Keratinocyte (primary cell): Measurements from ENCODE around the gene ZNF329. TPM values are rescaled to one million over a fixed set of nuclear protein-coding genes. Genes with fewer than 3 reads are reported as not detected.

Source experiments
- DNase-seq: peaks from one replicate; pipeline ENCODE4 v3.0.0-alpha.2; 2011; ENCODE audit warnings: low read depth, missing footprints, low spot score
- FAIRE-seq: peaks from 2 replicates; lab custom pipeline; 2011; peaks lifted over from hg19 to GRCh38; lab: Jason Lieb, UNC
- H2AFZ ChIP-seq: 2 replicates; pipeline ENCODE4 v1.6.0; 2012; ENCODE audit warnings: low read length, control low read depth, inconsistent platforms; ENCODE audit not compliant: control insufficient read depth
- H3K27ac ChIP-seq: 2 replicates; pipeline ENCODE4 v1.5.1; 2011; ENCODE audit warnings: low read length; ENCODE audit not compliant: control insufficient read depth, insufficient read depth
- H3K27me3 ChIP-seq: 3 replicates; pipeline ENCODE4 v1.6.0; 2011; ENCODE audit warnings: low read length; ENCODE audit not compliant: control insufficient read depth, insufficient read depth; ENCODE audit errors: extremely low read depth
- H3K36me3 ChIP-seq, 2 experiments: 2 replicates in 1 of 2; 3 replicates in 1 of 2; pipeline ENCODE4 v1.5.1; 2011; ENCODE audit warnings: low read length in 2 of 2, mild to moderate bottlenecking in 1 of 2; ENCODE audit not compliant: control insufficient read depth in 2 of 2, insufficient read depth in 2 of 2; ENCODE audit errors: extremely low read depth in 1 of 2
- H3K4me1 ChIP-seq: 3 replicates; pipeline ENCODE4 v1.5.1; 2011; ENCODE audit warnings: low read length; ENCODE audit not compliant: control insufficient read depth, insufficient read depth; ENCODE audit errors: extremely low read depth
- H3K4me2 ChIP-seq: 3 replicates; pipeline ENCODE4 v1.6.0; 2011; ENCODE audit warnings: low read depth, low read length; ENCODE audit not compliant: control insufficient read depth, insufficient read depth; ENCODE audit errors: extremely low read depth
- H3K4me3 ChIP-seq, 3 experiments: fragments of 200-600 bp in 1 of 3; sonication (generic) in 1 of 3; 2 replicates in 2 of 3; 3 replicates in 1 of 3; pipeline ENCODE4 v1.5.1; 2011 to 2016; ENCODE audit warnings: low read length in 3 of 3, mild to moderate bottlenecking in 3 of 3, control low read depth in 2 of 3, inconsistent platforms in 1 of 3, low read depth in 1 of 3, mixed read lengths in 1 of 3, mixed run types in 1 of 3, moderate library complexity in 1 of 3; ENCODE audit not compliant: control insufficient read depth in 2 of 3, insufficient read depth in 2 of 3; ENCODE audit errors: extremely low read depth in 1 of 3
- H3K79me2 ChIP-seq: 2 replicates; pipeline ENCODE4 v1.6.0; 2012; ENCODE audit warnings: low read length; ENCODE audit not compliant: control insufficient read depth, insufficient read depth
- H3K9ac ChIP-seq: 3 replicates; pipeline ENCODE4 v1.6.0; 2011; ENCODE audit warnings: low read length; ENCODE audit not compliant: control insufficient read depth, insufficient read depth; ENCODE audit errors: extremely low read depth
- H3K9me1 ChIP-seq: 3 replicates; pipeline ENCODE4 v1.6.0; 2011; ENCODE audit warnings: low read length; ENCODE audit not compliant: control insufficient read depth, insufficient read depth; ENCODE audit errors: extremely low read depth
- H3K9me3 ChIP-seq: 2 replicates; pipeline ENCODE4 v1.5.1; 2012; ENCODE audit warnings: low read depth, low read length; ENCODE audit not compliant: control insufficient read depth
- H4K20me1 ChIP-seq: 3 replicates; pipeline ENCODE4 v1.6.0; 2011; ENCODE audit warnings: low read length; ENCODE audit not compliant: control insufficient read depth, insufficient read depth; ENCODE audit errors: extremely low read depth
- EZH2 ChIP-seq: IDR thresholded peaks from one replicate; pipeline ENCODE4 v1.6.1; 2012; ENCODE audit warnings: inconsistent platforms, mild to moderate bottlenecking, low read length, moderate library complexity
- dilution Hi-C: fragments of 300-500 bp; cut with MboI; formaldehyde crosslinking; loops from one replicate; pipeline ENCODE4 v1.7.0; 2020; ENCODE audit warnings: low sequenced_read_pairs; ENCODE audit not compliant: extremely low pct_ligation_motif_present
- polyA plus RNA-seq, 5 experiments: library from polyadenylated mRNA; depleted of rRNA in 3 of 5; stranded (reverse) in 3 of 5; stranded (forward) in 1 of 5; unstranded in 1 of 5; fragments of >200 nt; gene quantifications; 1 replicate in 1 of 5; 2 replicates in 3 of 5; 3 replicates in 1 of 5; pipeline versions ENCODE4 v1.2.1 to v1.2.3, GENCODE V29; 2011 to 2012; ENCODE audit warnings: missing spikeins in 2 of 5, low read depth in 1 of 5, low replicate concordance in 1 of 5
- TF ChIP-seq, protein P1 (sequence below), 3 experiments: IDR thresholded peaks in 1 of 3; conservative IDR thresholded peaks in 1 of 3; optimal IDR thresholded peaks in 1 of 3; 2 replicates in 2 of 3; 3 replicates in 1 of 3; pipeline versions ENCODE3 to v1.5.1; 2011; ENCODE audit warnings: low read length in 3 of 3, mild to moderate bottlenecking in 3 of 3, moderate library complexity in 2 of 3, control low read depth in 1 of 3, inconsistent platforms in 1 of 3; ENCODE audit not compliant: insufficient read depth in 2 of 3; ENCODE audit errors: extremely low read depth in 1 of 3

ZNF329 gene
- polyA plus RNA-seq, 1 donor (not counting 4 experiments of a cell fraction or from before 2014, with no cell fraction given) = 8.5 TPM

DNA sequence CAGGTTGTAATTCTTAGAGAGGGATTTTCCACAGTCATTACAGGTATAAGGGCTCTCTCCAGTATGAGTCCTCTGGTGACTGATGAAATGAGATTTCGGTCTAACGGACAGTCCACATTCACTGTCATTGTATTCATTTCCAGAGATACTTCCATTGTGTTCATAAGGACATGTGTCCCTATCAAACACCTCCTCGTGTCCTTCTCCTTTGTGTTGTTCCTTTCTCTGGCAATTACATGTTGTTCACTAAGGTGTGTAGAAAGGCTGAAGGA, 42.1 kb downstream of the ZNF329 start:
- TF ChIP-seq, protein P1, sequence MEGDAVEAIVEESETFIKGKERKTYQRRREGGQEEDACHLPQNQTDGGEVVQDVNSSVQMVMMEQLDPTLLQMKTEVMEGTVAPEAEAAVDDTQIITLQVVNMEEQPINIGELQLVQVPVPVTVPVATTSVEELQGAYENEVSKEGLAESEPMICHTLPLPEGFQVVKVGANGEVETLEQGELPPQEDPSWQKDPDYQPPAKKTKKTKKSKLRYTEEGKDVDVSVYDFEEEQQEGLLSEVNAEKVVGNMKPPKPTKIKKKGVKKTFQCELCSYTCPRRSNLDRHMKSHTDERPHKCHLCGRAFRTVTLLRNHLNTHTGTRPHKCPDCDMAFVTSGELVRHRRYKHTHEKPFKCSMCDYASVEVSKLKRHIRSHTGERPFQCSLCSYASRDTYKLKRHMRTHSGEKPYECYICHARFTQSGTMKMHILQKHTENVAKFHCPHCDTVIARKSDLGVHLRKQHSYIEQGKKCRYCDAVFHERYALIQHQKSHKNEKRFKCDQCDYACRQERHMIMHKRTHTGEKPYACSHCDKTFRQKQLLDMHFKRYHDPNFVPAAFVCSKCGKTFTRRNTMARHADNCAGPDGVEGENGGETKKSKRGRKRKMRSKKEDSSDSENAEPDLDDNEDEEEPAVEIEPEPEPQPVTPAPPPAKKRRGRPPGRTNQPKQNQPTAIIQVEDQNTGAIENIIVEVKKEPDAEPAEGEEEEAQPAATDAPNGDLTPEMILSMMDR (optimal IDR thresholded peaks at IDR 0.05 in 1 of 3, IDR thresholded peaks at IDR 0.05 in 1 of 3, conservative IDR thresholded peaks at IDR 0.05 in 1 of 3; ENCODE audit: extremely low read depth in 1 of 3, insufficient read depth in 2 of 3, low read length in 3 of 3) = no peak
- no peak for TF ChIP-seq EZH2
- Histone ChIP-seq H3K9ac (no peak overlapping the region), H4K20me1 (no peaks in the 10 kb centered on the region), H3K9me3 (peaks cover 23% of the 10 kb centered on the region), H3K9me1 (no peaks in the 10 kb centered on the region), H3K79me2 (no peaks in the 10 kb centered on the region), H3K27ac (no peak overlapping the region), H2AFZ (no peak overlapping the region), H3K4me1 (no peaks in the 10 kb centered on the region), H3K4me2 (no peak overlapping the region), H3K27me3 (no peaks in the 10 kb centered on the region), H3K4me3 (no peak overlapping the region), H3K36me3 (no peaks in the 10 kb centered on the region)
- no peak for FAIRE-seq
- no peak for DNase-seq
- dilution Hi-C loops = no loop called here

DNA sequence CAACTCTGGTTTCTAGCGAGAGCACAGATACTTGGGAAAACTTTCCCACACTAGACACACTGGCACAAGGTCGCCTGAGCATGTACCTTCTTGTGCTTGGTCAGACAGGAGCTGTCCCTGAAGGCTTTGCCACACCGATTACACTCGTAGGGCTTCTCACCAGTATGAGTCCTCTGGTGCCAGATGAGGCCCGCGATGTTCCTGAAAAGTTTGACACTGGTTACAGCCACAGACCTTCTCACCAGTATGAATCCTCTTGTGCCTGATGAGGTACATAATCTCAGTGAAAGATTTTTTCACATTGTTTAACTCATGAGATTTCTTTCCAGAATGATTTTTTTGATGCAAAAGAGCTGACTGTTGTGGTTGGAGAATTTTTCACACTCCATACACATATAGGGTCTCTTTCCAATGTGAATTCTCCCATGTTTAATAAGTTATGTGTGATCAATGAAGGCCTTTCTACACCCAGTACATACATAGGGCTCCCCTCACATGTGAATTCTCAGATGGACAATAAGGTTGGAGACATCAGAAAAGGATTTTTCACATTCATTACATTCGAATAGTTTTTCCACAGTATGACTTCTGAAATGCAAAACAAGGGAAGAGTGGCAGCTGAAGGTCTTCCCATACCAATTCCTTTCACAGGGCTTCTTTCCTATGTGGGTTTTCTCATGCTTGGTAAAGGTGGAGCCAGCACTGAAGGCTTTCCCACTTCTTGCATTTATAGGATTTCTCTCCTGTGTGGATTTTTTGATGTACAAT, 42.6 kb downstream of the ZNF329 start:
- Histone ChIP-seq H3K9me3 (peaks cover 24% of the 10 kb centered on the region), H3K9ac (no peak overlapping the region), H3K27me3 (no peaks in the 10 kb centered on the region), H3K36me3 (no peaks in the 10 kb centered on the region), H2AFZ (no peak overlapping the region), H3K4me2 (no peak overlapping the region), H4K20me1 (no peaks in the 10 kb centered on the region), H3K27ac (no peak overlapping the region), H3K4me3 (no peak overlapping the region), H3K4me1 (no peaks in the 10 kb centered on the region), H3K79me2 (no peaks in the 10 kb centered on the region), H3K9me1 (no peaks in the 10 kb centered on the region)
- DNase-seq (no peak), FAIRE-seq (no peak)
- TF ChIP-seq, protein P1 (optimal IDR thresholded peaks at IDR 0.05 in 1 of 3, IDR thresholded peaks at IDR 0.05 in 1 of 3, conservative IDR thresholded peaks at IDR 0.05 in 1 of 3; ENCODE audit: extremely low read depth in 1 of 3, insufficient read depth in 2 of 3, low read length in 3 of 3) = no peak
- TF ChIP-seq EZH2 = no peak
- dilution Hi-C loops = no loop called here
